IMR-90 (cell line): ENCODE results near the gene PPP1R37. TPM values are rescaled to one million over a fixed set of nuclear protein-coding genes. Genes with fewer than 3 reads are reported as not detected.

ENCODE experiments used
- ATAC-seq: fragments of 200-7000 bp; cut with Tn5 transposase; 2 replicates; pipeline ENCODE4 v1.9.1; 2020; ENCODE audit warnings: low read depth, mild to moderate bottlenecking, moderate library complexity
- BruUV-seq: library from RNA; stranded (reverse); fragments of 400-500 nt; replicated peaks from 2 replicates; lab custom pipeline; 2021; lab: Mats Ljungman, UMichigan
- CTCF ChIA-PET: fragments of 300-600 bp; formaldehyde crosslinking; extraction: SDS; loops from one replicate; lab custom pipeline; 2021; ENCODE audit warnings: antibody characterized with exemption; lab: Yijun Ruan, JAX
- POLR2A ChIA-PET: fragments of 300-600 bp; sonication (Branson Sonifier 250); formaldehyde crosslinking; loops from one replicate; lab custom pipeline; 2022; ENCODE audit warnings: antibody characterized with exemption; ENCODE audit not compliant: unreplicated experiment; lab: Charles Lee
- DNase-seq: peaks from one replicate; pipeline ENCODE4 v3.0.0; 2013
- H2AFZ ChIP-seq: replicated peaks from 2 replicates; pipeline ENCODE3; 2013; ENCODE audit warnings: low read length, mild to moderate bottlenecking; ENCODE audit not compliant: poor library complexity
- H2AK5ac ChIP-seq: 2 replicates; pipeline ENCODE4 v1.6.1; 2013; ENCODE audit warnings: low read depth, low read length, inconsistent platforms
- H2AK9ac ChIP-seq: replicated peaks from 2 replicates; pipeline ENCODE3; 2013; ENCODE audit warnings: mild to moderate bottlenecking, low read depth, low read length, moderate library complexity; ENCODE audit not compliant: poor library complexity
- H2BK120ac ChIP-seq: 2 replicates; pipeline ENCODE4 v1.6.1; 2013; ENCODE audit warnings: low read depth, low read length, inconsistent platforms
- H2BK15ac ChIP-seq: 3 replicates; pipeline ENCODE4 v1.6.1; 2013; ENCODE audit warnings: low read depth, low read length, inconsistent platforms
- H2BK20ac ChIP-seq: 2 replicates; pipeline ENCODE4 v1.6.1; 2013; ENCODE audit warnings: low read depth, mild to moderate bottlenecking, inconsistent platforms, low read length, moderate library complexity
- H2BK5ac ChIP-seq: 2 replicates; pipeline ENCODE4 v1.6.1; 2013; ENCODE audit warnings: mild to moderate bottlenecking, low read depth, low read length, inconsistent platforms; ENCODE audit not compliant: poor library complexity, severe bottlenecking
- H3K14ac ChIP-seq: replicated peaks from 2 replicates; pipeline ENCODE4 v1.6.1; 2013; ENCODE audit warnings: low read depth, low read length, inconsistent platforms
- H3K18ac ChIP-seq: 2 replicates; pipeline ENCODE4 v1.6.1; 2013; ENCODE audit warnings: low read depth, low read length, control low read depth
- H3K23ac ChIP-seq: 2 replicates; pipeline ENCODE4 v1.6.1; 2013; ENCODE audit warnings: low read depth, low read length, inconsistent platforms
- H3K27ac ChIP-seq: 2 replicates; pipeline ENCODE4 v1.5.1; 2013; ENCODE audit warnings: mild to moderate bottlenecking, control low read depth, low read length; ENCODE audit not compliant: insufficient read depth
- H3K27me3 ChIP-seq: 2 replicates; pipeline ENCODE4 v1.6.1; 2013; ENCODE audit warnings: low read length; ENCODE audit not compliant: control insufficient read depth, insufficient read depth
- H3K36me3 ChIP-seq: 2 replicates; pipeline ENCODE4 v1.6.1; 2013; ENCODE audit warnings: low read length, mixed read lengths; ENCODE audit not compliant: control insufficient read depth, insufficient read depth
- H3K4ac ChIP-seq: 2 replicates; pipeline ENCODE4 v1.6.1; 2013; ENCODE audit warnings: low read depth, low read length, inconsistent platforms
- H3K4me1 ChIP-seq: 2 replicates; pipeline ENCODE4 v1.6.1; 2013; ENCODE audit warnings: low read length, mixed read lengths; ENCODE audit not compliant: control insufficient read depth, insufficient read depth
- H3K4me2 ChIP-seq: 2 replicates; pipeline ENCODE4 v1.6.1; 2013; ENCODE audit warnings: low read depth, mild to moderate bottlenecking, control low read depth, low read length, moderate library complexity
- H3K4me3 ChIP-seq: 2 replicates; pipeline ENCODE4 v1.5.1; 2013; ENCODE audit warnings: low read depth, mild to moderate bottlenecking, control low read depth, low read length, moderate library complexity; ENCODE audit not compliant: insufficient read depth
- H3K56ac ChIP-seq: 2 replicates; pipeline ENCODE4 v1.6.1; 2013; ENCODE audit warnings: low read length, inconsistent platforms; ENCODE audit not compliant: insufficient read depth; ENCODE audit errors: extremely low read depth
- H3K79me1 ChIP-seq, 2 experiments: 2 replicates each; pipeline ENCODE4 v1.6.1; 2013; ENCODE audit warnings: low read length in 2 of 2, inconsistent platforms in 1 of 2, low read depth in 1 of 2
- H3K9ac ChIP-seq: 2 replicates; pipeline ENCODE4 v1.6.1; 2013; ENCODE audit warnings: low read depth, low read length, control low read depth
- H3K9me1 ChIP-seq: 2 replicates; pipeline ENCODE4 v1.6.1; 2013; ENCODE audit warnings: low read length, inconsistent platforms; ENCODE audit not compliant: insufficient read depth
- H3K9me3 ChIP-seq: 2 replicates; pipeline ENCODE4 v1.6.1; 2013; ENCODE audit warnings: low read length; ENCODE audit not compliant: control insufficient read depth, insufficient read depth
- H4K20me1 ChIP-seq: 2 replicates; pipeline ENCODE4 v1.6.1; 2013; ENCODE audit warnings: low read length, inconsistent platforms; ENCODE audit not compliant: insufficient read depth
- H4K5ac ChIP-seq: 2 replicates; pipeline ENCODE4 v1.6.1; 2013; ENCODE audit warnings: mild to moderate bottlenecking, low read depth, low read length, control low read depth
- H4K8ac ChIP-seq, 2 experiments: 2 replicates each; pipeline ENCODE4 v1.6.1; 2013; ENCODE audit warnings: low read depth in 2 of 2, low read length in 2 of 2, control low read depth in 1 of 2, inconsistent platforms in 1 of 2
- H4K91ac ChIP-seq: 2 replicates; pipeline ENCODE4 v1.6.1; 2013; ENCODE audit warnings: low read depth, low read length, inconsistent platforms; ENCODE audit not compliant: insufficient read depth
- MXI1 ChIP-seq: IDR thresholded peaks from 2 replicates; pipeline ENCODE4 v1.6.1; 2012; ENCODE audit warnings: low read depth, mild to moderate bottlenecking, low read length, moderate library complexity, borderline replicate concordance
- POLR2A ChIP-seq: IDR thresholded peaks from 2 replicates; pipeline ENCODE4 v1.6.1; 2012; ENCODE audit warnings: mild to moderate bottlenecking, low read depth, low read length
- RCOR1 ChIP-seq: IDR thresholded peaks from 2 replicates; pipeline ENCODE4 v1.6.1; 2012; ENCODE audit warnings: mild to moderate bottlenecking, low read length, improper control_type of control experiment; ENCODE audit not compliant: insufficient replicate concordance
- SMC3 ChIP-seq: fragments of 150-350 bp; IDR thresholded peaks from 2 replicates; pipeline ENCODE4 v1.6.1; 2016; ENCODE audit warnings: low read depth, mild to moderate bottlenecking, antibody characterized with exemption, low read length, moderate library complexity
- WGBS, 2 experiments: methylation state at CpG; one replicate each; pipeline versions ENCODE4 v1.1.5 to v1.1.7; 2013; ENCODE audit warnings: missing lambda C conversion rate in 2 of 2; ENCODE audit not compliant: insufficient read length in 1 of 2; ENCODE audit errors: extremely low coverage in 2 of 2; 5-methylcytosine and 5-hydroxymethylcytosine counted together
- dilution Hi-C: fragments of 300-500 bp; cut with HindIII; formaldehyde crosslinking; loops from one replicate; pipeline ENCODE4 v1.14.3; 2018; ENCODE audit warnings: low sequenced_read_pairs; ENCODE audit not compliant: unreplicated experiment
- in situ Hi-C: fragments of 300-500 bp; cut with MboI; formaldehyde crosslinking; loops from 3 replicates; pipeline ENCODE4 v1.14.3; 2019; ENCODE audit warnings: low sequenced_read_pairs, inconsistent platforms, mixed read lengths
- intact Hi-C: fragments of 100-400 bp; cut with micrococcal nuclease; formaldehyde crosslinking; loops from 2 replicates; pipeline ENCODE4 v1.10.0; 2022
- polyA plus RNA-seq, 3 experiments: library from polyadenylated mRNA; depleted of rRNA; stranded (reverse); fragments of >200 nt; gene quantifications; 2 replicates each; pipeline ENCODE4 v1.2.3, GENCODE V29; 2012; ENCODE audit warnings: low replicate concordance in 1 of 3
- total RNA-seq: library from RNA; depleted of rRNA; stranded (reverse); fragments of >200 nt; gene quantifications from 2 replicates; pipeline ENCODE4 v1.2.3, GENCODE V29; 2012

PPP1R37 gene
- total and polyA plus RNA-seq, 2 of the 4 experiments (the other 2 are of a cell fraction): 13.1 to 18.5 TPM

- Histone ChIP-seq H3K27me3 (no peaks in the 10 kb centered on the region), H3K4ac (no peak overlapping the region), H3K9me3 (no peaks in the 10 kb centered on the region), H4K20me1 (peaks cover 28% of the 10 kb centered on the region), H4K8ac (no peak overlapping the region), H3K4me3 (no peak overlapping the region), H2AK5ac (no peak overlapping the region), H3K4me1 (0 out of 2 replicates have a peak, but pooled peaks cover 2% of the 10 kb centered on the region), H3K4me2 (no peak overlapping the region), H2BK120ac (no peak overlapping the region), H3K9me1 (peaks cover 4% of the 10 kb centered on the region; the same call in 1 of the 2 replicates), H2AFZ (no peak overlapping the region), H3K23ac (no peak overlapping the region), H3K27ac (no peak overlapping the region), H4K91ac (no peak overlapping the region), H3K14ac (no peak overlapping the region), H2BK5ac (no peak overlapping the region), H2BK15ac (no peak overlapping the region), H3K9ac (no peak overlapping the region), H3K18ac (no peak overlapping the region), H4K5ac (no peak overlapping the region), H3K79me1 (peaks cover 22 to 48% of the 10 kb centered on the region in 2 experiments; a peak in 3 of 4 replicates), H3K36me3 (peaks cover 29% of the 10 kb centered on the region), H3K56ac (no peak overlapping the region), H2BK20ac (no peak overlapping the region), H2AK9ac (peak overlapping the region; percentile 65)
- in situ Hi-C loops (no loop called here), intact Hi-C loops (no loop called here), dilution Hi-C loops (no loop called here)
- no peak for TF ChIP-seq SMC3
- TF ChIP-seq RCOR1: no peak
- TF ChIP-seq POLR2A: no peak
- no peak for TF ChIP-seq MXI1
- WGBS, 2 experiments: 88% methylated on average over 9 of the region's 24 CpGs; no CpG with 5 or more reads in 1 of the 2 experiments
- ATAC-seq (no peak), DNase-seq (no peak)
- CTCF ChIA-PET: no interaction called here
- BruUV-seq: no TSS peak
- POLR2A ChIA-PET: no interaction called here
Observed at GRCh38 chr19:45139286-45140143, 46.5 kb downstream of the PPP1R37 start.
